BLaER1 (cell line): Measurements from ENCODE around the gene SREK1IP1.

ENCODE experiments used
- H3K27ac ChIP-seq: shearing (Covaris generic); formaldehyde crosslinking; 2 replicates; pipeline ENCODE4 v1.8.1; 2022
- H3K27me3 ChIP-seq: shearing (Covaris generic); formaldehyde crosslinking; 2 replicates; pipeline ENCODE4 v1.8.1; 2022
- H3K36me3 ChIP-seq: shearing (Covaris generic); formaldehyde crosslinking; 2 replicates; pipeline ENCODE4 v1.8.1; 2022
- H3K4me1 ChIP-seq: shearing (Covaris generic); formaldehyde crosslinking; 2 replicates; pipeline ENCODE4 v1.8.1; 2022
- H3K4me2 ChIP-seq: shearing (Covaris generic); formaldehyde crosslinking; 2 replicates; pipeline ENCODE4 v1.8.1; 2022
- H3K4me3 ChIP-seq: shearing (Covaris generic); formaldehyde crosslinking; 2 replicates; pipeline ENCODE4 v1.8.1; 2022
- H3K9ac ChIP-seq: shearing (Covaris generic); formaldehyde crosslinking; 2 replicates; pipeline ENCODE4 v1.8.1; 2022
- H3K9me3 ChIP-seq: shearing (Covaris generic); formaldehyde crosslinking; 2 replicates; pipeline ENCODE4 v1.8.1; 2022
- H4K20me1 ChIP-seq: shearing (Covaris generic); formaldehyde crosslinking; 2 replicates; pipeline ENCODE4 v1.8.1; 2022
- Cebpa-rat ChIP-seq: shearing (Covaris generic); IDR thresholded peaks from 2 replicates; pipeline ENCODE4 v1.8.1; 2022

The SREK1IP1 gene

DNA sequence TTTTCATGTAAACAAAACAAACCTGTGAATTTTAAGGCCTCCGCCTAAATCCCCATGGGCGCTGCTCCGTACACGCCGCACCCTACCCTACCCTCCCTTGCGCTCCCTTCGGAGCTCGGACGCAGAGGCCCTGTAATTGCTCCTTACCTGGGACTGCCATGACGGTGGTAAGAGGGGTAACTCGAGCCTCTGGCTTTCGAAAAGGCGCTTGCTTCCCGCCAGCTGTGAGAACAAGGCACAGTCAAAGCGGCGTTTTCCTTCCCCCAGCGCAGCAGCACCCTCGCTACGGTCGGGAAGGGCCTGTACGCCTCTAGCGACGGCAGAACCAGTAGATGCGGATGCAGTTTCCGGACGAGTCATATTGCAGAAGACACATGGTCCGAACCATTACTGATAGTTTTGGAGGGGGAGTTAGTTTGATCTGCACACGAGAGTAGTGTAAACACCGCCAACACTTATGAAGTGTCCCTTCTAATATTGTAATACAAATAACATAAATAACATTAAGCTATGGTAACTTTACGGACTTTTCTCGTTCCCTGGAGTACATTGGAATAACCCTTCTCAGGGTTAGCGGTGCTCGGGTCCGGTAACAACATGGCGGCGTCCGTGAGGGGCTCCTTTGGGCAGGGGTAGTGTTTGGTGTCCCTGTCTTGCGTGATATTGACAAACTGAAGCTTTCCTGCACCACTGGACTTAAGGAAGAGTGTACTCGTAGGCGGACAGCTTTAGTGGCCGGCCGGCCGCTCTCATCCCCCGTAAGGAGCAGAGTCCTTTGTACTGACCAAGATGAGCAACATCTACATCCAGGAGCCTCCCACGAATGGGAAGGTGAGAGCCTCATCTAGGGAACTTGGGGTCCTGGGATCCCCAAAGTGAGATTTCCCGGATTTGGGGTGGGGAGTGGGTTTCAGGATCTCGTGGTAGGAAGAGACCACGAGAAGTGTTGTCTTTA lies at the start of gene SREK1IP1, which contains the start of gene CWC27:
SREK1IP1 (minus strand) TSS at position 334 of the 955 bp plus-strand sequence; CDS start at position 160, 174 bp downstream.
CWC27 (plus strand) TSS at position 573 of the 955 bp plus-strand sequence; CDS start at position 790, 217 bp downstream.
- no peaks in the 10 kb centered on the region for H3K9me3 ChIP-seq
- H3K36me3 ChIP-seq, result peaks cover 26% of the 10 kb centered on the region
- H3K27ac ChIP-seq, result peak within 1 kb of the TSS; percentile 98
- peaks cover 54% of the 10 kb centered on the region for H3K4me1 ChIP-seq
- peak within 1 kb of the TSS; percentile 96 for H3K4me3 ChIP-seq
- H4K20me1 ChIP-seq, result peaks cover 34% of the 10 kb centered on the region
- peak within 1 kb of the TSS; percentile 96 for H3K9ac ChIP-seq
- no peaks in the 10 kb centered on the region for H3K27me3 ChIP-seq
- peak within 1 kb of the TSS; percentile 97 for H3K4me2 ChIP-seq
- TF ChIP-seq Cebpa-rat, result no peak

DNA sequence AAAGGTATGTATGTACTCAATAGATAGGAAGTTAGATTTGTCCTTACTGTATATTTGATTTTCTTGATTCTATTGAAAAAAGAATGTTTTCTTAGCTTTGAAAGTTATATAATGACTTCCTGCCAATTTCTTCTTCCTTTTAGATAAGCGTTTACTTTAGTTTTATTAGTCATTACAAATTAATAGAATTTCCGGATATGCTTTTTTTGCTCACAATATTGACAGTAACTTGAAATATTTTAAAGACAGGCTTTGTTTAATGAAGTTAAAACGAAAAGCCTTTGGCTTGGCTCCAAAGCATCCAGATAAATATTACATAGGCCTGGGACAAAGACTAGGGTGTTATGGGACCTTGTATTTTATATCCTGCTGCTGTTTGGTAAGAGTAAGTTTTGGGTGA lies 49.8 kb upstream of the SREK1IP1 start:
- Histone ChIP-seq H3K4me1 (no peaks in the 10 kb centered on the region), H3K27me3 (no peaks in the 10 kb centered on the region), H3K9ac (no peak overlapping the region), H3K9me3 (no peaks in the 10 kb centered on the region), H3K4me2 (no peak overlapping the region), H4K20me1 (no peaks in the 10 kb centered on the region), H3K4me3 (no peak overlapping the region), H3K36me3 (peaks cover 34% of the 10 kb centered on the region), H3K27ac (no peak overlapping the region)
- no peak for TF ChIP-seq Cebpa-rat

DNA sequence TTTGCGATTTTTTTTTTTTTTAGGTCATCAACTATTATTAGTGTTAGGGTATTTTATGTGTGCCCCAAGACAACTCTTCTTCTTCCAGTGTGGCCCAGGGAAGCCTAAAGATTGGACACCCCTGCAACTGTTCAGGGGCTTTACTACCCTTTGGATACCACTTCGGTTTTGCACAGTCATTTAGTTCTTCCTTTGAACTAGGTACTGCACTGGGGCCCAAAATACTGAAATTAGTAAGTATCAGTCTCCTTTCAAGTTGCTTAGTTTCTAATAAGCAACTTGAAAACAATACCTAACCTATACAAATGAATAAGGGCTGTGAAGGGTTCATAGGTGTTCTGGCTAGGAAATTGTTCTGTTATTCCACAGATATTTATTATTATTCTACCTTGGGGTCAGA lies 45.6 kb upstream of the SREK1IP1 start:
- no peak overlapping the region for H3K4me3 ChIP-seq
- H3K4me2 ChIP-seq, result no peak overlapping the region
- H3K27ac ChIP-seq, result no peak overlapping the region
- H3K36me3 ChIP-seq, result peaks cover 40% of the 10 kb centered on the region
- H3K4me1 ChIP-seq, result no peaks in the 10 kb centered on the region
- H3K9me3 ChIP-seq, result no peaks in the 10 kb centered on the region
- no peak for TF ChIP-seq Cebpa-rat
- no peaks in the 10 kb centered on the region for H4K20me1 ChIP-seq
- no peak overlapping the region for H3K9ac ChIP-seq
- H3K27me3 ChIP-seq, result no peaks in the 10 kb centered on the region

DNA sequence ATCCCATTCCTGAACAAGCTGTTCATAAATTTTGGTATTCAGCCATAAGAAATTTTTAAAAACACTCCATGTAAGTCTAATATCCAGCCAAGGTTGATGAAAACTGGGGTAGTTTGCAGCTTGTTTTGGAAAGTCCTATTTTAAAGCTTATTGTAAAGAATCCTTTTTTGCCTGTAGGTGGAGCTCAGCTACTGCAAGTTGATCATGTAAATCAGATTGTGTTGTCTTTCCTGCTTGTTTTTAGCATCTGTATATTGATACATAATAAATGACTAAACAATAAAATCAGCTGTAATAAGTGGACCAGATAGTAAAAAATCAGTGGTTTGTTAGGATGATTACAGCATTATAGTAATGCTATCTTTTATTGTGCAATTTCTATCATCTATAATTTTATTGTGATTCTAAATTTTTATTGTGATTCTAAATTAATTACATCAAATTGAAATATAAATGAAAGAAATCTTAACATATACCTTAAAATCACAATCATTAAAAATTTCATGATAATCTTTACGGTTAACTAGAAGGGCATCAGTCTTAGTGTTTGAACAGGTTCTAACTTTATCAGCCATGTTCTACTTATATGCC lies 42.7 kb upstream of the SREK1IP1 start:
- Histone ChIP-seq H3K4me3 (no peak overlapping the region), H4K20me1 (no peaks in the 10 kb centered on the region)
- no peak for TF ChIP-seq Cebpa-rat

DNA sequence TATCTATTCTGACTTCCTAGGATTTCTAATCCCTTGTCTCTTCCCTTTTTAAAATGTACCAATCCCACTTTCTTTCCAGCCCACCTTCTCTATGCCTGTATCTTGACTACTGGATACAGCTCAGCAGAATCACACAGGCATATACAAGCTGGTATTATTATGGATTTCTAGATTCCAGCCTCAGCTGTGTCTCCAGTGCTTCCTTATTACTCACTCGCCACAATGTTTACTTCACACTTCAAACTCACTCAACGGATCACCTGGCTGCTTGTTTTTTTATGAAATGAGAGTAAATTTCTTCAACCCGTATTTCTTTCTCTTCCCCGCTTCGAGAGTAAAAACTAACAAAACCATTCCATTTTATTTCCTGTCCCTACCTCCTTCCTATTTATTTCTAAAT lies 39.0 kb upstream of the SREK1IP1 start:
- H3K4me2 ChIP-seq, result no peak overlapping the region

More for the DNA sequence above, 42.7 kb upstream of the SREK1IP1 start:
- Histone ChIP-seq H3K4me2 (no peak overlapping the region), H3K27me3 (no peaks in the 10 kb centered on the region), H3K27ac (no peak overlapping the region), H3K36me3 (peaks cover 44% of the 10 kb centered on the region), H3K9ac (no peak overlapping the region), H3K4me1 (no peaks in the 10 kb centered on the region), H3K9me3 (no peaks in the 10 kb centered on the region)

DNA sequence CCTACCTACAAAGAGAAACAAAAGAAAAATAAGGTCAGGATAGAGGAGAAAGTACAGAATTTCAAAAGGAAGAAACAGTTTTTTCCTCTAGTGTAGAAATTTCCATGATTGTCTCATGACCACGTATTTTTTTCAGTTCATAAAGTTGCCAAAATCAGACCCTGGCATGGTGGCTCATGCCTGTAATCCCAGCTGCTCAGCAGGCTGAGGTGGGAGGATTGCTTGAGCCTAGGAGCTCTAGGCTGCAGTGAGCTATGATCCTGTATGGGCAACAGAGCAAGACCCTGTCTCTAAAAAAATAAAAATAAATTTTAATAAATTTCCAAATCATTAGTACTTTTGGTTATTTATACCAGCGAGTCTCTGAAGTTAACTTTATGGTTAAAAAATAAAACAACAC lies 38.0 kb upstream of the SREK1IP1 start:
- peaks cover 46% of the 10 kb centered on the region for H3K36me3 ChIP-seq
- H3K27me3 ChIP-seq, result no peaks in the 10 kb centered on the region
- no peak overlapping the region for H3K27ac ChIP-seq
- TF ChIP-seq Cebpa-rat, result no peak
- H3K9me3 ChIP-seq, result no peaks in the 10 kb centered on the region
- H3K4me2 ChIP-seq, result no peak overlapping the region
- no peaks in the 10 kb centered on the region for H4K20me1 ChIP-seq
- no peak overlapping the region for H3K9ac ChIP-seq
- H3K4me1 ChIP-seq, result no peaks in the 10 kb centered on the region
- H3K4me3 ChIP-seq, result no peak overlapping the region

More for the DNA sequence above, 39.0 kb upstream of the SREK1IP1 start:
- H4K20me1 ChIP-seq, result no peaks in the 10 kb centered on the region
- H3K27ac ChIP-seq, result no peak overlapping the region
- no peak for TF ChIP-seq Cebpa-rat
- no peak overlapping the region for H3K4me3 ChIP-seq
- H3K36me3 ChIP-seq, result peaks cover 37% of the 10 kb centered on the region
- H3K27me3 ChIP-seq, result no peaks in the 10 kb centered on the region
- no peaks in the 10 kb centered on the region for H3K9me3 ChIP-seq
- H3K4me1 ChIP-seq, result no peaks in the 10 kb centered on the region
- H3K9ac ChIP-seq, result no peak overlapping the region

DNA sequence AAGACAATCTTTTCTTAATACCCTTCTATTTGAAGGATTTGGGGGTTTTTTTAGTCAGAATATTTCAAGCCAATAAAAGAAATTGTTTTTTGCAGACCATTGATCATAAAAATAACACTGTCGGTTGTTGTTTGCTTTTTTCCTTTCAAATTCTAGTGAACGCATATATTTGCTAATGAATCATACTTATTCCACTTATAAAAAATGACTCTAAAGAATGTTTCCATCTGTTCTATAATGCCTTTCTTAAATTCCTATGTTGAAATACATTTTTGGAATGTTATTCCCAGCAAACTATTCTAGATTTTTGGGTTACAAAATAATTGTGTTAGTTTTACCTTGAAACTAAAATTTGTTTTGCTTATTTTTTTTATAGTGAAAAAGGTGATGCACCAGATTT lies 32.4 kb upstream of the SREK1IP1 start:
- TF ChIP-seq Cebpa-rat, result no peak
- Histone ChIP-seq H3K27ac (no peak overlapping the region), H3K4me1 (no peaks in the 10 kb centered on the region)

DNA sequence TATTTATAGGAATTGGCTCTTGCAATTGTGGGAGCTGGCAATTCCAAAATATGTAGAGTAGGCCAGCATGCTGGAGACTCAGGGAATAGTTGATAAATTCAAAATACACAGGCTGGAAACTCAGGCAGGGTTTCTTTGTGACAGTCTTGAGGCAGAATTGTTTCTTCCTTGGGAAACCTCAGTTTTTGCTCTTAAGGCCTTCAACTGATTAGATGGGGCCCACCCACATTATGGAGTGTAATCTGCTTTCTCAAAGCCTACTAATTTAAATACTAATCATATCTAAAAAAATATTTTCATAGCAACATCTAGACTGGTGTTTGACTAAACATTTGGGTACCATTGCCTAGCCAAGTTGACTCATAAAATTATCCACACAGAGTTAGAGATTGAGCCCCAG lies 27.8 kb upstream of the SREK1IP1 start:
- Histone ChIP-seq H4K20me1 (no peaks in the 10 kb centered on the region), H3K4me2 (no peak overlapping the region), H3K9me3 (no peaks in the 10 kb centered on the region), H3K9ac (no peak overlapping the region), H3K27ac (no peak overlapping the region), H3K4me1 (no peaks in the 10 kb centered on the region), H3K27me3 (no peaks in the 10 kb centered on the region), H3K4me3 (no peak overlapping the region), H3K36me3 (peaks cover 9% of the 10 kb centered on the region)
- no peak for TF ChIP-seq Cebpa-rat

More for the DNA sequence above, 32.4 kb upstream of the SREK1IP1 start:
- Histone ChIP-seq H4K20me1 (no peaks in the 10 kb centered on the region), H3K27me3 (no peaks in the 10 kb centered on the region), H3K36me3 (peaks cover 31% of the 10 kb centered on the region), H3K4me3 (no peak overlapping the region), H3K4me2 (no peak overlapping the region), H3K9ac (no peak overlapping the region), H3K9me3 (no peaks in the 10 kb centered on the region)

DNA sequence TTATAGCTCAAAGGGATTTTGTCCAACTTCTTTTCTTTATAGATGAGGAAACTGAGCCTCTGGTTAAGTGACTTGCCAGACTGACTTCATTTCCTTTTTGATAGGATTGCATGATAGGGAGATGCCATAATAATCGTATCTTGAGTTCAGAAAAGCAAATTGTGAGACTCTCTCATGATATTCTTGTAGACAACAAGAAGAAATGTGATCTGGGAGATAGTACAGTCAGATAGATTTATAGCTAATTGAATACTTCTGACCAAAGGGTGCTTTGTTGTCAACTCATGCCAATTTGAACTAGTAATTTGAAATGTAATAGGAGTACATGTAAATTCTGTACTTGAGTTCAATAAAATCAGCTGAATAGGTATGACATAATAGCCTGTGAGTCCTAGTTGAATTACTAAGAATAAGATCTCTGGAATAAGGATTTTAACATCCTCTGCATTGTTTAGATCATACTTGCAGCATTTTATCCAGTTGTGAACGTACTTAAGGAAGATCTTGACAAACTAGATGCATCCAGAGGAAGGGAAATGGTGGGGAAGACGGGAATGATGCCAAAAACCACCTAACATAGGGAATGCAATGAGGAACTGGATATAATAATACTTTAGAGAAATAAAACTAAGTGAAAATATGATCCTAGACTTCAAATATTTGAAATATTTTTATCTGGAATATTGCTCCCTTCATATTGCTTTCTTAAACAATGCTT lies 25.7 kb upstream of the SREK1IP1 start:
- H3K27ac ChIP-seq, result no peak overlapping the region

More for the DNA sequence above, 25.7 kb upstream of the SREK1IP1 start:
- no peaks in the 10 kb centered on the region for H3K4me1 ChIP-seq
- no peak overlapping the region for H3K4me3 ChIP-seq
- no peaks in the 10 kb centered on the region for H4K20me1 ChIP-seq
- H3K9ac ChIP-seq, result no peak overlapping the region
- H3K9me3 ChIP-seq, result no peaks in the 10 kb centered on the region
- H3K4me2 ChIP-seq, result no peak overlapping the region
- TF ChIP-seq Cebpa-rat, result no peak
- peaks cover 11% of the 10 kb centered on the region; the same call in 1 of the 2 replicates for H3K36me3 ChIP-seq
- H3K27me3 ChIP-seq, result no peaks in the 10 kb centered on the region
